DND-41 (cell line): ENCODE results near the gene TNFSF12.

ENCODE experiments used
- EZH2 ChIP-seq: IDR thresholded peaks from 3 replicates; pipeline ENCODE4 v1.6.1; 2012; ENCODE audit warnings: borderline replicate concordance, low read depth, mild to moderate bottlenecking, moderate library complexity, low read length, inconsistent platforms; ENCODE audit not compliant: severe bottlenecking
- TF ChIP-seq, protein P1 (sequence below): IDR thresholded peaks from 2 replicates; pipeline ENCODE4 v1.5.1; 2012; ENCODE audit warnings: borderline replicate concordance, low read length, moderate library complexity, mild to moderate bottlenecking; ENCODE audit not compliant: poor library complexity, severe bottlenecking; ENCODE audit errors: extremely low read depth

DNA sequence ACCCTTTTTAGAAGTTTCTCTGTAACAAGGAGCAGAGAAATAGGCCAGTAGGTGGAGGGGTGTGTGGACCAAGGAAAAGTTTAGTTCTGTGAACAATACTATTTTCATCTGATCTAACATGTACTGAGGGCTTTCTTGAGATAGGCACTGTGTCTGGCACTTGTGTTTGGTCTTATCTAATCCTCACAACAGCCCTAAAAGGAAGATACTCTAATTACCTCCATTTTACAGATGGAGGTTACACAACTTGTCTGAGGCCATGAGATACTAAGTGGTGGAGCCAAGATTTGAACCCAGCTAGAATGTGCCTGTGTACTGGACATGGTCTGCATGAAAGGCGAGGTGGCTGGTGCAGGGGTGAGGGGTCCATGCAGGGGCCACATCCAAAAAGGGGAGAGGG lies 4.5 kb downstream of the TNFSF12 start:
- TF ChIP-seq, protein P1, sequence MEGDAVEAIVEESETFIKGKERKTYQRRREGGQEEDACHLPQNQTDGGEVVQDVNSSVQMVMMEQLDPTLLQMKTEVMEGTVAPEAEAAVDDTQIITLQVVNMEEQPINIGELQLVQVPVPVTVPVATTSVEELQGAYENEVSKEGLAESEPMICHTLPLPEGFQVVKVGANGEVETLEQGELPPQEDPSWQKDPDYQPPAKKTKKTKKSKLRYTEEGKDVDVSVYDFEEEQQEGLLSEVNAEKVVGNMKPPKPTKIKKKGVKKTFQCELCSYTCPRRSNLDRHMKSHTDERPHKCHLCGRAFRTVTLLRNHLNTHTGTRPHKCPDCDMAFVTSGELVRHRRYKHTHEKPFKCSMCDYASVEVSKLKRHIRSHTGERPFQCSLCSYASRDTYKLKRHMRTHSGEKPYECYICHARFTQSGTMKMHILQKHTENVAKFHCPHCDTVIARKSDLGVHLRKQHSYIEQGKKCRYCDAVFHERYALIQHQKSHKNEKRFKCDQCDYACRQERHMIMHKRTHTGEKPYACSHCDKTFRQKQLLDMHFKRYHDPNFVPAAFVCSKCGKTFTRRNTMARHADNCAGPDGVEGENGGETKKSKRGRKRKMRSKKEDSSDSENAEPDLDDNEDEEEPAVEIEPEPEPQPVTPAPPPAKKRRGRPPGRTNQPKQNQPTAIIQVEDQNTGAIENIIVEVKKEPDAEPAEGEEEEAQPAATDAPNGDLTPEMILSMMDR, result no peak
- no peak for TF ChIP-seq EZH2
